Mucosa of rectum (tissue), 2 donors: Measurements from ENCODE around the gene MLXIP.
A peak's percentile ranks its signal among the peaks of the same experiment; 100 is the strongest.

Experiments
- H3K27ac ChIP-seq, 2 donors: one replicate each; pipeline ENCODE4 v1.7.0; 2013; ENCODE audit warnings: inconsistent platforms in 2 of 2, low read depth in 2 of 2, low read length in 2 of 2
- H3K27me3 ChIP-seq, 2 donors: one replicate each; pipeline ENCODE4 v1.7.0; 2013; ENCODE audit warnings: low read length in 2 of 2; ENCODE audit not compliant: control insufficient read depth in 2 of 2, insufficient read depth in 2 of 2
- H3K36me3 ChIP-seq, 2 donors: one replicate each; pipeline ENCODE4 v1.7.0; 2013; ENCODE audit warnings: low read length in 2 of 2; ENCODE audit not compliant: control insufficient read depth in 2 of 2, insufficient read depth in 2 of 2
- H3K4me1 ChIP-seq, 2 donors: one replicate each; pipeline ENCODE4 v1.7.0; 2013; ENCODE audit warnings: low read length in 2 of 2, mild to moderate bottlenecking in 1 of 2; ENCODE audit not compliant: control insufficient read depth in 2 of 2, insufficient read depth in 2 of 2
- H3K4me3 ChIP-seq, 2 donors: one replicate each; pipeline ENCODE4 v1.7.0; 2013; ENCODE audit warnings: low read length in 2 of 2
- H3K9ac ChIP-seq, 2 donors: one replicate each; pipeline ENCODE4 v1.7.0; 2013; ENCODE audit warnings: low read length in 2 of 2, low read depth in 1 of 2, mild to moderate bottlenecking in 1 of 2
- H3K9me3 ChIP-seq, 2 donors: one replicate each; pipeline ENCODE4 v1.7.0; 2013; ENCODE audit warnings: low read length in 2 of 2; ENCODE audit not compliant: control insufficient read depth in 2 of 2
- donor health status: healthy.
- donor health status: Normal muscosa, but diverticular disease.

The MLXIP gene

DNA sequence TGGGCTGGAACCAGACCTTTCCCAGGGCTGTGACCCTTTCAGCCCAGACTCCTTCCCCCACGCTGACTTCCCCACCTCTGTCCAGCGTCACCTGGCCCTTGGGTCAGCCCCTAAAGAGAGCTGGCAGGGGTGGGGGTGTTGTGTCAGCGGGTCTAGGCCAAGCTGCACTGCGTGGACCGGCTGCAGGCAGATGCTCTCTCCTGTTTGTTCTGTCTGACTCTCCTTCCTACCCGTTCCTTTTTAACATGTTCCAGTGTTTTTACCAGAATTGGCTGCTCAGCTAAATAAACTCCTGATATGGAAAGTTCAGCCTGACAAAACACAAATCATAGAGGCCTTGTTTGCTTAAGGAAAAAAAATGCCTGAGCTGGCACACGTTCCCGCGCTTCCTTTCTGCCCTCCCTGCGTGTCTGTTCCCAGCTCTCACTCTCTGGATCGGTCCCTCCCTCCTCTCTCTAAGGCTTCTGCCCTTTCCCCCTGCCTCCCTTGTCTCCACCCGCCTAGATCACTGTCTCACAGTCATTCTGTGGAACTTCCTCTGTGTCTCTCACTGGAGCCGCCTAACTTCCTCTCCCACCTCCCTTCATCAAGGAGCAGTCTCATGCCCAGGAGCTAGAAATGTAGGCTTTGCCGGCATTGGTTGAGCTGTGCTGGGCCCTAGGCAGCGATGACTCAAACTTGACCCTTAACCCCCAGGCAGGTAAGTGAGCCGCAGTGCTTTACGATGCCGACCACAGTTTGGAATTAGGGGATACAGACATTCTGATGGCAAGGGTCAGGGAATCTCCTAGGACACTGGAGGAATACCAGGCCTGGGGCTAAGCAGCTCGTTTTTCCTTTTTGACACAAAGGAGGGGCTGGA lies 15.5 kb upstream of the MLXIP start:
- Histone ChIP-seq H3K4me3 (peak overlapping the region; percentile 24 to 53), H3K9ac (peak overlapping the region; percentile 56 to 59), H3K4me1 (peaks cover 31 to 33% of the 10 kb centered on the region in 2 donors), H3K27ac (peak overlapping the region; percentile 89 to 93), H3K9me3 (no peaks in the 10 kb centered on the region), H3K27me3 (no peaks in the 10 kb centered on the region), H3K36me3 (peaks cover 0 to 8% of the 10 kb centered on the region in 2 donors)

DNA sequence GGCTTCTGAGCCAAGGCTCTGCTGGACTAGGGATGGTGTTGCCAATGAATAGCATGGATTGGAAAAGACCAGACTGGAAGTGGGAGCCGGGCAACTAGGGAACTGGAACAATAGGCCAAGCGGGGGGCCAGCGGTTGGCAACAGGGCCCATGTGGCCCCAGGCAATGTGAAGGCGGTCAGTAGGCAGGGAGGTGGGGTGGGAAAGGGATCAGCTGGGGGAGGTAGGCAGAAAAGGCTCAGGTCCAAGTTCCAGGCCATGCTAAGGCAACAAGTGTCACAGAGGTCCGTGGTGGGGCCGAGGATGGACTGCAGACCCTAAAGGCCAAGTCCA lies 14.9 kb upstream of the MLXIP start:
- Histone ChIP-seq H3K9ac (peak overlapping the region; percentile 36 to 56), H3K36me3 (peaks cover 0 to 8% of the 10 kb centered on the region in 2 donors), H3K4me1 (peaks cover 32 to 33% of the 10 kb centered on the region in 2 donors), H3K27me3 (no peaks in the 10 kb centered on the region), H3K9me3 (no peaks in the 10 kb centered on the region), H3K27ac (peak overlapping the region; percentile 89 to 93), H3K4me3 (peak overlapping the region; percentile 24 to 53)

DNA sequence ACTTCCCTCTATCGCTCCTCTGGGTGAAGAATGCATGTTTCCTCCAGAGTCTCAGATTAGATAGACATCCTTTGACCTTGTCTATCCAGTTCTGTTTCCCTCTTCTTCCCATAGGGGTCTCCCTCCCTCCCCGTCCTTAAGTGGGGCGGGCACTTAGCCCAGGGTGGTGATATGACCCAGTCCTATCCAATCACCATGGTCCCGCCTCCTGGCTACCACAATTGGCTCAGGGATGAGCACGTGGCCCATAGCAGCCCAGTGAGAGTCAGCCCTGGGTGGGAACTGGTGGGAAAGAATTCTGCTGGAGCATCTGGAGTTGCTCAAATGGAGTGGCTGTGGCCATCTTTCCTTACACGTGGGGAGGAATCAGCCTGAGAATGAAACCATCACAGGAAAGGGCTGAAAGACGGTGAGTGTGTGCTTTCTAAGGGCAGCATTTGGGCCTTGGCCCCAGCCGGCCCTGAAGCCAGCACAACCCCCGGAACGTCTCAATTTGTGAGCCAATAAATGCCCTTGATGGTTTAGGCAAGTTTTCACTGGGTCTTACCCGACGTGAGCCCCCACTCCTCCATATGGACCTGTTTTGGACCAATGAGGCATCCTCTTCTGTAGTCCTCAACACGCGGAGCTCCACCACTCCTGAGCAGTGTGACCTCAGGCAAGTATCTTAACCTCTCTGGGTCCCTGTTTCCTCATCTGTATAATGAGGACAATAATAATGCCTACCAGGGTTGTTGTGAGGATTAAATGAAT lies 14.4 kb upstream of the MLXIP start:
- peak overlapping the region; percentile 34 to 53 for H3K4me3 ChIP-seq
- H3K9ac ChIP-seq, result peak overlapping the region; percentile 10 to 36
- peak overlapping the region; percentile 89 to 93 for H3K27ac ChIP-seq
- H3K4me1 ChIP-seq, result peaks cover 31 to 33% of the 10 kb centered on the region in 2 donors
- peaks cover 0 to 6% of the 10 kb centered on the region in 2 donors for H3K36me3 ChIP-seq
- H3K27me3 ChIP-seq, result no peaks in the 10 kb centered on the region
- no peaks in the 10 kb centered on the region for H3K9me3 ChIP-seq

DNA sequence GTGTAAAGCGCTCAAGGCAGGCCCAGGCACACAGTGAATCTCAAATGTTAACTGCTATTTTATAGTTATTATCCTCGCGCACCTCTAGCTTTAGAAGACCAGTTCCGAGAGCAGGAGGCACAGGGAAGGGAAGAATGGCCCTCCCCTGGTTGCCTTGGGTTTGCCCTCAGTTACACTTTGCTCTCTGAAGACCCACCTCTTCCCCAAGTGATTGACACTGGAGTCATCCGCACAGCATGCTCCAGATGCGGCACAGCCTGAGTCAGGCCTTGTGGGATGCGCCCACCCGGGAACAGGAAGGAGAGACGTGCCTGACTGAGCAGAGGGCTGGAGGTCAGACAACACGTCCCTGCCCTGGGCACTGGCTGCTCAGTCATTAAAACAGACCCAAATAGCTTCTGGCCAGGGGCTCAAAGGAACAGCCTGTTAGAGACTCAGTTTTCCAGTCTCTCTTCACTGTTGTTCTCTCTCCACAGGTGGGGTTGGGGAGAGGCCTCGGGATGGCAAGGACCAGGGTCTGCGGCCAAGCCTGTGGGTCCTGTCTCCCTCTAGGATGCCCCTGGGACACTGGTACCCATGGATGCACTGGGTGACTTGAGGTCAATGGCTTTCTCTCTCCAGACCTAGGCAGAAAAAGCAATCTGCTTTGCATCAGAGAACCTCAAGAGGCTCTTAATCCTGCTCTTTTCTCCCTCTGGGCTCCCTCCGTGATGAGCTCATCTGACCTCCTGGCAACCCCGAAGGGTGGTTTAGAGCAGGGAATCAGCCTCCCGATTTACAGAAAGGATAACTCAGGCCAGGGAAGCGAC lies 13.6 kb upstream of the MLXIP start:
- Histone ChIP-seq H3K4me3 (peak overlapping the region; percentile 34 to 53), H3K4me1 (peaks cover 31 to 33% of the 10 kb centered on the region in 2 donors), H3K9me3 (no peaks in the 10 kb centered on the region), H3K36me3 (no peaks in the 10 kb centered on the region), H3K9ac (peak overlapping the region in 1 of 2 donors; percentile 36), H3K27me3 (no peaks in the 10 kb centered on the region), H3K27ac (peak overlapping the region; percentile 89 to 93)

DNA sequence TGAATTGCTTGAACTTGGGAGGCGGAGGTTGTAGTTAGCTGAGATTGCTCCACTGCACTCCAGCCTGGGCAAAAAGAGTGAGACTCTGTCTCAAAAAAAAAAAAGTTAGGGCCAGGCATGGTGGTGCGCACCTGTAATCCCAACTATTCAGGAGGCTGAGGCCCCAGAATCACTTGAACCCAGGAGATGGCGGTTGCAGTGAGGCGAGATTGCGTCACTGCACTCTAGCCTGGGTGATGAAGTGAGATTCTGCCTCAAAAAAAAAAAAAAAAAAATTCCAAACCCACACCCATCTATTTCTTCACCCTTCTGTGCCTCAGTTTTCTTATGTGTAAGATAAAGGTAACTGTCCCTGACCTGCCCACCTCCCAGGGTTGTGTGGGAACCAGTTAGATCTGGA lies 11.0 kb upstream of the MLXIP start:
- Histone ChIP-seq H3K9me3 (no peaks in the 10 kb centered on the region), H3K9ac (peak overlapping the region; percentile 10 to 41), H3K4me1 (peaks cover 30 to 34% of the 10 kb centered on the region in 2 donors), H3K27ac (peak overlapping the region in 1 of 2 donors; percentile 63), H3K4me3 (no peak overlapping the region), H3K36me3 (no peaks in the 10 kb centered on the region), H3K27me3 (no peaks in the 10 kb centered on the region)

DNA sequence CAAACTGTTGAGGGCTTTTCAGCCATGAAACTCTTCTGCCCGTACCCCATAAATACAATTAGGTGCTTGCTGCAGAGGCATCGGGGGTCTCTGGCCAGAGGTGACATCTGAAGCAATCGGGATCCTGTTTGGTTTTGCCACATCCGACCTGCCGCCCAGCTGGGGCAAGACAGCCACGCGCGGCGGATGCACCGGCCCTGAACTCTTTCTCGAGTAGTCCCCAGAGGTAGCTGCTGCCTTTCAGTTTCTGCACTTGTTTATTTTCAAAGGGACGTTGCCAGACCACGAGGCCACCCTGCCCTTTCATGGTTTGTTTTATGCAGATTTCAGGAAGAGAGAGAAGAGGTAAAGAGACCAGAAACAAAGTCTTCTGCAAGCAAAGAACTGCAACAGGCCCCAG lies 10.6 kb upstream of the MLXIP start:
- Histone ChIP-seq H3K4me1 (peaks cover 26 to 33% of the 10 kb centered on the region in 2 donors), H3K9me3 (no peaks in the 10 kb centered on the region), H3K4me3 (no peak overlapping the region), H3K27me3 (no peaks in the 10 kb centered on the region), H3K9ac (peak overlapping the region; percentile 10 to 41), H3K27ac (peak overlapping the region in 1 of 2 donors; percentile 63), H3K36me3 (no peaks in the 10 kb centered on the region)

DNA sequence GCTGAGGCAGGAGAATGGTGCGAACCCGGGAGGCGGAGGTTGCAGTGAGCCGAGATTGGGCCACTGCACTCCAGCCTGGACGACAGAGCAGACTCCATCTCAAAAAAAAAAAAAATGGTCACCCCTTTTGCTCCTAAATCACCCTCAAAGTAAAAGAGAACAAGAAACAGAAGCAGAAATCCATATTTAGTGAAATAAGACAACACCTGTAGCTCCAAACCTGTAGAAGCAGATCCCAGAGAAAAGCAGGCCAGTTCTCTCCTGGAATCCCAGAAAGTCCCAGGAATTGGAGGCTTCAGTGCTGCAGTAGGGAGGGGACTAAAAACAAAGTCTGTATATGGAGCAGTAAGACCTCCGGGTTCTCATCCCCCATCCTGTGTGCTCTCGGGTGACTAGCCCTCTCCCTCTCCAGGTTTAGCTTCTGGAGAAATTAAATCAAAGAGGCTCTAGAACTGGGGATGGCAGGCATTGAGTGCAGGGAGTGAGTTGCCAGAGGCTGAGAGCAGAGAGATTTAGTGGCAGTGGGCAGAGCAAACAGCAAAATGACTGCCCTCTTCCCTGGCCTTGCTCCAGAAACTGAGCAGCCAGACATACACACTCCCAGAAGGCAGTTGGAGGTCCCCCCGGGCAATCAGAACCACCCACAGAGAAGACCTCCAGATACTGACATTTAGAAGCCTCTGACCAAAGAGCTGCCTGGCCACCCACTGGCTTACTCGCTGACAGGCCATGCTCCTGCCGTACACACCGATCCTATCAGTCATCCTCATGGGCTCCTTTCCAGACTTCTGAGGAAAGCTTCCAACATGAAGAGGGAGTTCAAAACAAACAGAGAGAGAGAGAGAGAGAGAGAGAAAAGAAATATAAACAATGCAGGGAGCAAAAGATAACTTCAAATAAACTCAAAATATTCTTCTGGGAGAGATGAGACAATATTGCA lies 6.3 kb upstream of the MLXIP start:
- Histone ChIP-seq H3K36me3 (no peaks in the 10 kb centered on the region), H3K4me3 (no peak overlapping the region), H3K9ac (peak overlapping the region in 1 of 2 donors; percentile 8), H3K4me1 (peaks cover 13 to 19% of the 10 kb centered on the region in 2 donors), H3K27me3 (no peaks in the 10 kb centered on the region), H3K9me3 (no peaks in the 10 kb centered on the region), H3K27ac (peak overlapping the region; percentile 43 to 53)

DNA sequence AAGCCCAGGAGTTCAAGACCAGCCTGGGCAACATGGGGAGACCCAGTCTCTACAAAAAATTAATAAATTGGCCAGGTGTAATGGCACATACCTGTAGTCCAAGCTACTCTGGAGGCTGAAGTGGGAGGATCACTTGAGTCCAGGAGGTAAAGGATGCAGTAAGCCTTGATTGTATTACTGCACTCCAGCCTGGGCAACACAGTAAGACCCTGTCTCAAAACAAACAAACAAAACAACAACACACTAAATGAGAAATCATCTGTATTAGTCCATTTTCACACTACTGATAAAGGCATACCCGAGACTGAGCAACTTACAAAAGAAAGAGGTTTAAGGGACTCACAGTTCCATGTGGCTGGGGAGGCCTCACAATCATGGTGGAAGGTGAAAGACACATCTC lies 4.7 kb upstream of the MLXIP start:
- Histone ChIP-seq H3K27me3 (no peaks in the 10 kb centered on the region), H3K36me3 (no peaks in the 10 kb centered on the region), H3K9ac (no peak overlapping the region), H3K9me3 (no peaks in the 10 kb centered on the region), H3K4me1 (peaks cover 21 to 23% of the 10 kb centered on the region in 2 donors), H3K27ac (no peak overlapping the region), H3K4me3 (no peak overlapping the region)
